ENCODE results near the gene HEBP2.

DNA sequence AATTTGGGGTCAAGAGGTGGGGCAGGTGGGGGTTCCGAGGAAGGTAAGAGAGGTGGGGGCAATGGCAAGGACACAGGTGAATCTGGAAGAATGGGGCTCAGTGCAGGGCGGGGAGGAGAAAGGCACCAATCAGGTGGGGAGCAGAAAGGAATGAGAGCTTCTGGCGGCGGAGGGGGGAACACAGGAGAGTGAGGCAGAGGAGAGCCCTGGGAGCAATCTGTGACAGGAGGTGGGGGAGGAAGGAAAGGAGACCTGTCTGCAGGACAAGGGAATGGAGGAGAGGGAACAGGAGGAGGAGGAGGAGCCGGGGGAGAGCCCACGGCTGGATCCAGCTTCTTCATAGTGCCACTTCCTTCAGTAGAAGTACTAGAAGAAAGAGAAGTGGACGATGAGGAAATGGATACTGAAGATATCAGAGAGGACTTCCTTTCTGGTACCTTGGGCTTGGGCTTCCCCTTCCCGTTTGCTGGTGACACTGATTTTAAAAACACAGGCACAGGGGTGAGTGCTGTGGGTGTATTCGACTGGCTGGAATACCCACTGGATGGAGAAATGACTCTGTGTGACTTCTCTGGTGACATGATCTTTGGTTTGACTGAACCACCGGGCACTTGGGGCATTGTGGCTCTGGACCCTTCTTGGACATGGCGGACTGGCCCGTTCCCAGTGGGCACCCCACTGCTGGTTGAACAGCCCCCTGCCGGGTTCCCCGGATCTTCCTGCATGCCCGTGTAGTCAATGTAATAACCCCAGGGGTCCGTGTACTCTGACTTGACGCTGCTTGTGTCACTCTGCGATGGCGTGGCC, 27.4 kb downstream of the HEBP2 start:
- TF ChIP-seq, protein P1, sequence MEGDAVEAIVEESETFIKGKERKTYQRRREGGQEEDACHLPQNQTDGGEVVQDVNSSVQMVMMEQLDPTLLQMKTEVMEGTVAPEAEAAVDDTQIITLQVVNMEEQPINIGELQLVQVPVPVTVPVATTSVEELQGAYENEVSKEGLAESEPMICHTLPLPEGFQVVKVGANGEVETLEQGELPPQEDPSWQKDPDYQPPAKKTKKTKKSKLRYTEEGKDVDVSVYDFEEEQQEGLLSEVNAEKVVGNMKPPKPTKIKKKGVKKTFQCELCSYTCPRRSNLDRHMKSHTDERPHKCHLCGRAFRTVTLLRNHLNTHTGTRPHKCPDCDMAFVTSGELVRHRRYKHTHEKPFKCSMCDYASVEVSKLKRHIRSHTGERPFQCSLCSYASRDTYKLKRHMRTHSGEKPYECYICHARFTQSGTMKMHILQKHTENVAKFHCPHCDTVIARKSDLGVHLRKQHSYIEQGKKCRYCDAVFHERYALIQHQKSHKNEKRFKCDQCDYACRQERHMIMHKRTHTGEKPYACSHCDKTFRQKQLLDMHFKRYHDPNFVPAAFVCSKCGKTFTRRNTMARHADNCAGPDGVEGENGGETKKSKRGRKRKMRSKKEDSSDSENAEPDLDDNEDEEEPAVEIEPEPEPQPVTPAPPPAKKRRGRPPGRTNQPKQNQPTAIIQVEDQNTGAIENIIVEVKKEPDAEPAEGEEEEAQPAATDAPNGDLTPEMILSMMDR (IDR thresholded peaks at IDR 0.05 in 8 of 11, conservative IDR thresholded peaks at IDR 0.05 in 3 of 11) = no peak
- TF ChIP-seq POLR2A (IDR thresholded peaks at IDR 0.05) = no peak
